ENCODE measurements around the gene TLN1.
A peak's percentile ranks its signal among the peaks of the same experiment; 100 is the strongest.

The TLN1 gene

DNA sequence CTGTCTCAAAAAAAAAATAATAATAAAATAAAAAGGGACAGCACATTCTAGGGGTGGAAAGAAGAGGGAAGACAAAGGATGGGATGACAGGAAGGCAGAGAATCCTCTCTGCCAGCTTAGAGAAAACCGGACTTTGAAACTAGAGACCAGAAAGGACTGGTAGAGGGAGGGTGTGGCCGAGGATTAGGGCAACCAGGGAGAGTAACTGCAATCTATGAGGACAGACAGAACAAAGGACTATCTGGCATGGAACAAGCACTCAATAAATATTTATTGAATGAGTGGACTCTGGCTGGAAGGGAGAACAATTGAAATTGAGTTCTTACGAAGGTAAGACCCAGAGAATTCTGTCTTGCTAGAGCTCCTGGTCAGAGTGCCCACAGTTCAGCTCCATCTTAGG is 14.6 kb upstream of the TLN1 start:
- Mint-ChIP-seq H3K27ac (no peak overlapping the region), H3K27me3 (no peaks in the 10 kb centered on the region), H3K4me1 (ENCODE audit: low read depth) (peaks cover 56% of the 10 kb centered on the region)

GRCh38 chr9:35745569-35745968 is 13.6 kb upstream of the TLN1 start:
- H3K36me3 Mint-ChIP-seq (ENCODE audit: low read depth), result peaks cover 83% of the 10 kb centered on the region
- peak overlapping the region; percentile 12 for H3K27ac Mint-ChIP-seq

More for the DNA sequence above, 14.6 kb upstream of the TLN1 start:
- no peak for DNase-seq
- H3K36me3 Mint-ChIP-seq (ENCODE audit: low read depth), result peaks cover 83% of the 10 kb centered on the region
- no peaks in the 10 kb centered on the region for H3K9me3 Mint-ChIP-seq
- H3K4me3 Mint-ChIP-seq, result peak overlapping the region; percentile 90

GRCh38 chr9:35743880-35744518 is 12.0 kb upstream of the TLN1 start:
- H3K27me3 Mint-ChIP-seq, result no peaks in the 10 kb centered on the region
- H3K4me3 Mint-ChIP-seq, result no peak overlapping the region
- peaks cover 88% of the 10 kb centered on the region for H3K36me3 Mint-ChIP-seq (ENCODE audit: low read depth)
- DNase-seq, result no peak
- peaks cover 47% of the 10 kb centered on the region for H3K4me1 Mint-ChIP-seq (ENCODE audit: low read depth)
- H3K27ac Mint-ChIP-seq, result no peak overlapping the region
- no peaks in the 10 kb centered on the region for H3K9me3 Mint-ChIP-seq

More at GRCh38 chr9:35745569-35745968, 13.6 kb upstream of the TLN1 start:
- peak overlapping the region; percentile 90 for H3K4me3 Mint-ChIP-seq
- H3K4me1 Mint-ChIP-seq (ENCODE audit: low read depth), result peaks cover 56% of the 10 kb centered on the region
- no peak for DNase-seq
- H3K9me3 Mint-ChIP-seq, result no peaks in the 10 kb centered on the region
- no peaks in the 10 kb centered on the region for H3K27me3 Mint-ChIP-seq

DNA sequence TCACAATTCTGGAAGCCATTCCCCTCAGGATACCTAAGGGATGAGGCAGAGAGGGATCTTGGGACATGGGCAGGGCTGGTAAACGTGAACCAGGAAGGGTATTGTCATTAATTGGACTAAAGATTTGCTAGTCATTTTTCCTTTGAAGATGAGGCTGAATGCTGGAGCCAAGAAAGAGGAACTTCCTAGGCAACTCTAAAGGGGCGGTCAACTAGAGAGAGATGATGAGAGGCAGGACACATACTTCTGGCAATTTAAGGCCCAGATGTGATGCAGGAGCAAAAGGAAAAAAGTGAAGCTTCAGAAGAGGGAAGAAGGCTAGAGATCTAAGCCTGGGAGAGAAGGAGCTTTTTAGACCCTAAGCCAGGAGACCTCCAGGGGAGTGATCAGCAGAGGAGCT is 11.5 kb upstream of the TLN1 start:
- DNase-seq, result no peak
- H3K4me3 Mint-ChIP-seq, result no peak overlapping the region
- peaks cover 90% of the 10 kb centered on the region for H3K36me3 Mint-ChIP-seq (ENCODE audit: low read depth)
- peaks cover 47% of the 10 kb centered on the region for H3K4me1 Mint-ChIP-seq (ENCODE audit: low read depth)
- no peaks in the 10 kb centered on the region for H3K9me3 Mint-ChIP-seq
- no peaks in the 10 kb centered on the region for H3K27me3 Mint-ChIP-seq
- H3K27ac Mint-ChIP-seq, result no peak overlapping the region

- Mint-ChIP-seq H3K27ac (peak overlapping the region; percentile 10), H3K4me1 (ENCODE audit: low read depth) (peaks cover 32% of the 10 kb centered on the region), H3K4me3 (no peak overlapping the region), H3K36me3 (ENCODE audit: low read depth) (peaks cover 94% of the 10 kb centered on the region), H3K27me3 (no peaks in the 10 kb centered on the region), H3K9me3 (no peaks in the 10 kb centered on the region)
- no peak for DNase-seq
Observed at GRCh38 chr9:35741740-35742139, 9.7 kb upstream of the TLN1 start.

- Mint-ChIP-seq H3K4me1 (ENCODE audit: low read depth) (peaks cover 22% of the 10 kb centered on the region), H3K27me3 (no peaks in the 10 kb centered on the region), H3K9me3 (no peaks in the 10 kb centered on the region), H3K27ac (no peak overlapping the region), H3K36me3 (ENCODE audit: low read depth) (peaks cover 96% of the 10 kb centered on the region), H3K4me3 (no peak overlapping the region)
- no peak for DNase-seq
Observed at GRCh38 chr9:35740243-35740642, 8.2 kb upstream of the TLN1 start.

DNA sequence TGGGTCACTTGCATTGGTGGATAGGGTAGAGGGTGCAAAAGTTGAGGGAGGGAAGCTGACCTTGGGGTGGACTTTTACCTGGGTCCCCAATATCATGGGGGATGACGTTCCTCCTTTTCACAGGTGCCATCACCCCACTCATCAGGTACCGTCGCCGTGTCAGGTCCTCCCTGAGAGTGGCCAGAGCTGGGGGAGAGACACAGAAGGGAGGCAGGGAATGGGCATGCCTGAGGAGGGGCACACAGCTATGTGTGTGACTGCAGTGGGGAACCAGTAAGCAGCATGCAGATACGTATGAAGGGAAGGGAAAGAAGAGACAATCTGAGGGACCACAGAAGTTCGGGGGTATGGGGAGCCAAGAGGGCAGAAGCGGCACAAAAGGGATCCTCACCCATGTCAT is 6.9 kb upstream of the TLN1 start:
- no peak for DNase-seq
- Mint-ChIP-seq H3K4me3 (no peak overlapping the region), H3K36me3 (ENCODE audit: low read depth) (peaks cover 99% of the 10 kb centered on the region), H3K4me1 (ENCODE audit: low read depth) (peaks cover 27% of the 10 kb centered on the region), H3K27me3 (no peaks in the 10 kb centered on the region), H3K27ac (peak overlapping the region; percentile 57), H3K9me3 (no peaks in the 10 kb centered on the region)

DNA sequence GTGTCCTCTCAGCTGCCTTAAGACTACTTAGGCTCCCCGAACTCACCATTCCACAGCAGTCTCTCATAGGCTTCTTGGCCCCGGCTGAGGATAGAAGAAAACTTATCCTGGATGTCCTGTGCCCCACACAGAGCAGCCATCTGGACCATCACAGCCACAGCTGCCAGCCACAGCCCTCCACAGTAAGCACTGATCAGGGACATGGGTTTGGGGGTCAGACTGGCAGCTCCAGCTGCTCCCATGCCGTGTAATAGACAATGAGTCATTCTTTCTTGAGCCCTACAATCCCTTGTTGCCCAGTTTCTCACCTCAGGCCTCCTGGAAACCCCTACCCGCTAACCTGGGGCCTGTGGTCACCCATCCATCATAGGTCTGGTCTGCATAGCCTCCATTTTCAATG is 6.2 kb upstream of the TLN1 start:
- H3K4me3 Mint-ChIP-seq, result no peak overlapping the region
- no peaks in the 10 kb centered on the region for H3K27me3 Mint-ChIP-seq
- no peak overlapping the region for H3K27ac Mint-ChIP-seq
- peaks cover 93% of the 10 kb centered on the region for H3K36me3 Mint-ChIP-seq (ENCODE audit: low read depth)
- DNase-seq, result no peak
- H3K9me3 Mint-ChIP-seq, result no peaks in the 10 kb centered on the region
- peaks cover 32% of the 10 kb centered on the region for H3K4me1 Mint-ChIP-seq (ENCODE audit: low read depth)

DNA sequence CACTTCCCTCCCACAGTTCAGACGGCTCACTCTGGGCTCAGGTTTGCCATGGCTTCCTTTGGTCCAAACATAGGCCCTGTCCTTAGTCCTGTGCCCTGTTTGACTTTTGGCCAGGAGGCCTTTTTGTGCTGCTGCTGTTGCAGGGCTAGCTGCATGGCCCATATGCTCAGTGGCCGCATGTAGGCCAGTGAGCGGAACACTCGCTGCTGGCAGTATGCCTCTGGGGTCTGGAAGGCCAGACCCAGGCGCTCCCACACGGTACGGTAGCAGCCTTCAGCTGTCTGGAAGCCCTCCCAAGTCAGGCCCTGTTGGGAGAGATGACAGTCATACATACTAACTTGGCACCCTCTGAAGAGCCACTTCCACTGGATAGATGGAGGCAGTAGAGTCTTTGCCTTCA is 5.1 kb upstream of the TLN1 start:
- DNase-seq, result no peak
- Mint-ChIP-seq H3K4me3 (no peak overlapping the region), H3K27me3 (no peaks in the 10 kb centered on the region), H3K4me1 (ENCODE audit: low read depth) (peaks cover 32% of the 10 kb centered on the region), H3K9me3 (no peaks in the 10 kb centered on the region), H3K36me3 (ENCODE audit: low read depth) (peaks cover 92% of the 10 kb centered on the region), H3K27ac (no peak overlapping the region)

DNA sequence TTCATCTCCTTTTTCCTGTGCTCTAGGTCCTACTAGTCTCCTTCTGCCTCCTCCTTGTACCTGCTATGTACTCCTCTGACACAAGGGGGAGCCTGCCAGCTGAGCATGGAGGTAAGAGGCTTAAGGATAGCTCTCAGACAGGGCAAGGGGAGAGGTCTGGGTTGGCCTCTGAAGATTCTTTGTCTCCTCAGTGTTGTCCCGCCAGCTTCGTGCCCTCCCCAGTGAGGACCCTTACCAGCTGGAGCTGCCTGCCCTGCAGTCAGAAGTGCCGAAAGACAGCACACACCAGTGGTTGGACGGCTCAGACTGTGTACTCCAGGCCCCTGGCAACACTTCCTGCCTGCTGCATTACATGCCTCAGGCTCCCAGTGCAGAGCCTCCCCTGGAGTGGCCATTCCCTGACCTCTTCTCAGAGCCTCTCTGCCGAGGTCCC is 4.2 kb upstream of the TLN1 start:
- no peak overlapping the region for H3K4me3 Mint-ChIP-seq
- H3K9me3 Mint-ChIP-seq, result no peaks in the 10 kb centered on the region
- peaks cover 90% of the 10 kb centered on the region for H3K36me3 Mint-ChIP-seq (ENCODE audit: low read depth)
- no peak overlapping the region for H3K27ac Mint-ChIP-seq
- no peaks in the 10 kb centered on the region for H3K27me3 Mint-ChIP-seq
- H3K4me1 Mint-ChIP-seq (ENCODE audit: low read depth), result peaks cover 24% of the 10 kb centered on the region
- peak; percentile 68 for DNase-seq

GRCh38 chr9:35734096-35734495 is 2.1 kb upstream of the TLN1 start:
- Mint-ChIP-seq H3K4me3 (peak overlapping the region; percentile 19), H3K4me1 (ENCODE audit: low read depth) (peaks cover 24% of the 10 kb centered on the region), H3K9me3 (no peaks in the 10 kb centered on the region), H3K36me3 (ENCODE audit: low read depth) (peaks cover 77% of the 10 kb centered on the region), H3K27me3 (no peaks in the 10 kb centered on the region), H3K27ac (peak overlapping the region; percentile 76)
- DNase-seq, result no peak

GRCh38 chr9:35732800-35733541 is 976 bp upstream of the TLN1 start:
- H3K4me1 Mint-ChIP-seq (ENCODE audit: low read depth), result peaks cover 24% of the 10 kb centered on the region
- no peaks in the 10 kb centered on the region for H3K27me3 Mint-ChIP-seq
- H3K36me3 Mint-ChIP-seq (ENCODE audit: low read depth), result peaks cover 66% of the 10 kb centered on the region
- H3K27ac Mint-ChIP-seq, result peak overlapping the region; percentile 98
- no peaks in the 10 kb centered on the region for H3K9me3 Mint-ChIP-seq
- no peak overlapping the region for H3K4me3 Mint-ChIP-seq
- peak; percentile 42 for DNase-seq

DNA sequence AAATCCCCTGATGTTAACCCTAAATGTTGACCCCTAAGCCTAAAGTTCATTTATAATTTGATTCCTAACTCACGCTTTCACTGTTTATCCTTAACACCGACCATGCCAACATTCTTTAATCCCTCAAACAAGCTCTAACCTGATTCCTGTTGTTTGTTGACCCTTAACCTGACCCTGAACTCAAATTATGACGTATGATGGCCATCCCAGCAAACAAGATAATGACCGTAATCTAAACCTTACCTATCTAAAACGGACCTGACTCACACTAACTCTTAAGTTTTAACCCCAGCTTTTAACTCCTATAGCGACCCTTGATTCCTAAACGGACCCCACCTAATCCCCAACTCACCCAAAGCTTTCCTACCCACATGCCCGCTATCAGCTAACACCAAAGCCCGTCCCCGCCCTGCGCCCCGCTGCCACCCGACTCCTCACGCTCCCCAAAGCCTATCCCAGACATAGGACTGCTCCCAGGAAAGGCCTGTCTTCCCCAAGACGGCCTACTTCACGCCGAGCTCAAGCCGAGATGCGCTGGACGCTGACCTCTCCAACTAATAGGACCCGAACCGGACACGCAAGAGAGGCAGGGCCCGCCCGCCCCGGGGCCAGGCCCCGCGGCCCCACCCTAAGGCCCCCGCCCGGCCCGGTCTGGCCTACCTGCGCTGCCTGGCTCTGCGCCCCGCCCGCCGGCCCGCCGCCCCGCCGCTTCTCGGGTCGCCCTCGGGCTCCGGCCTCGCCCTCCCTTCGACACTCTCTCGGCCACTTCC is 395 bp downstream of the TLN1 start:
- Mint-ChIP-seq H3K36me3 (ENCODE audit: low read depth) (peaks cover 58% of the 10 kb centered on the region), H3K27me3 (no peaks in the 10 kb centered on the region), H3K4me1 (ENCODE audit: low read depth) (peaks cover 24% of the 10 kb centered on the region), H3K27ac (peak overlapping the region; percentile 98), H3K4me3 (no peak overlapping the region), H3K9me3 (no peaks in the 10 kb centered on the region)
- no peak for DNase-seq

DNA sequence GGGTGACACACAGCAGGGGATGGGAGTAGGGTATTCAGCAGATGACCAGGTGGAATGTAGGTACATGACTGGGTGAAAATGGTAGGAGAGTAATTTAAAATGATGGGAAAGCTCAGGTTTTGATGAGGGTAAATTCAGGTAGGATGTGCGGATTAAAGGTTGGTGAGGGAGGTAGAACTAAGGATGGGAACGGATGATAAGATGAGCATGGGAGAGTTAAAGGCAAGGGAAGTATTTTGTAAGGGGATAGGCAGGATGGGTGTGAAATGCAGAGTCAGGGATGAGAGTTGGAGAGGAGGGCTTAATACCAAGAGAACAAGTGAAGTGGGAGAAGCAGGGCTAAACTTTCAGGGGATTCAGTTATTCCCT is 1.5 kb downstream of the TLN1 start:
- Mint-ChIP-seq H3K27me3 (no peaks in the 10 kb centered on the region), H3K36me3 (ENCODE audit: low read depth) (peaks cover 57% of the 10 kb centered on the region), H3K9me3 (no peaks in the 10 kb centered on the region), H3K27ac (no peak overlapping the region), H3K4me1 (ENCODE audit: low read depth) (peaks cover 22% of the 10 kb centered on the region), H3K4me3 (no peak overlapping the region)
- DNase-seq, result no peak

Data from activated T-cell treated with anti-CD3 and anti-CD28 coated beads, Interleukin-2, amount 50 U/mL, for 24 hours (primary cell).